GM10847 (cell line): ENCODE measurements around the gene DCP2.

Experiments
- POLR2A ChIP-seq: IDR thresholded peaks from 2 replicates; pipeline ENCODE4 v1.6.1; 2011; ENCODE audit not compliant: insufficient read length; ENCODE audit errors: extremely low read depth

Gene DCP2

GRCh38 chr5:113044776-113045465 lies 68.3 kb downstream of the DCP2 start:
- TF ChIP-seq POLR2A = no peak

DNA sequence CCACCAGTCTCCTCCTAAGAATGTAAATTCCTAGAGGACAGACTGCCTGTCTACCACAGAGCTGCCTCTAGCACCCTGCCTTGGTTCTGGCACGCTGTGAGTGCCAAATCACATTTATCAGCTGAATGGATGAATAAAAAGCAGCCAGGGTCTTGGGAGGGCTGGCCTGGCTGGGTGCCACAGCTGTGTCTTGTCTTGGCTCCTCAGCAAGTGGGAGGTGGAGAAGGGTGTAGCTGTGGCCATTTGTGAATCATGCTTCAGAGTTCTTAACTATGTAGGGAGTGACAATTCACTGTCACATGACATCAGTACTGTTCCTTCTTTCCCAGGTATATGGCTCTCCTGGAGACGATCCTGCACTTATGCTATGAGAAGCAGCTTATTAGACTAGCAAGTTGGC lies 70.6 kb downstream of the DCP2 start:
- no peak for TF ChIP-seq POLR2A

DNA sequence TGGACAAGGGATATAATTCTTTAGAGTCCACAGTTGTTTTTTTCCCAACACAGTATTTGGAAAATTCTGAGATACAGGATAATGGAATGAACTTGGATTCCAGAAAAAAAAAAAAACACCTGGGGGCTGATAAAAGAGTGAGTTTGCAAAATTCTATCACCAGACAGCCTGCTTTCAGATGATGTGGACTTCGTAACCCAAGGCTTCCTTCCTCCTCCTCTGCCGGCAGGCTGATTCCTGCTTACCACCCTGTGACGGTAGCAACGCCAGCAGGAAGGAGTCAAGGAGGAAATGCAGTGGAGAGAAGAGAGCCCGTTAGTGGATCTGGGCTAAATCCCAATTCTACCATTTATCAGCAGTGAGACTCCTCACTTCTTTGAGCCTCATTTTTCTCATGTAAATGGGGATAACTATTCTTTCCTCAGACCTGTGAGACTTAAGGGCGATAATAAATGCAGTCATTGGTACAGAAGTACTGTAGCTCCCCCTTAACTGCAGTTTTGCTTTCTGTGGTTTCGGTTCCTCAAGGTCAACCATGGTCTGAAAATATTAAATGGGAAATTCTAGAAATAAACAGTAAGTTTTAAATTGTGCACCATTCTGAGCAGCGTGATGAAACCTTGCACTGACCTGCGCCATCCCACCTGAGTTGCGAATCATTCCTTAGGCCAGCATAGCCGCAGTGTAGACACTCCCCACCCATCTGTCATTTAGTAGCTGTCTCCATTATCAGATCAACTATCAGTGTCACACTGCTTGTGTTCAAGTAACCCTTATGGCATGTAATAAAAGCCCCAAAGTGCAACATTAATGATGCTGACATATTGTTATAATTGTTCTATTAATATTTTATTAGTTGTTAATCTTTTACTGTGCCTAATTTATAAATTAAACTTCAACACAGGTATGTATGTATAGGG lies 71.4 kb downstream of the DCP2 start:
- no peak for TF ChIP-seq POLR2A

- TF ChIP-seq POLR2A = no peak
Observed at GRCh38 chr5:113048931-113049330, 72.3 kb downstream of the DCP2 start.

- no peak for TF ChIP-seq POLR2A
Observed at GRCh38 chr5:113050721-113051382, 74.3 kb downstream of the DCP2 start.

DNA sequence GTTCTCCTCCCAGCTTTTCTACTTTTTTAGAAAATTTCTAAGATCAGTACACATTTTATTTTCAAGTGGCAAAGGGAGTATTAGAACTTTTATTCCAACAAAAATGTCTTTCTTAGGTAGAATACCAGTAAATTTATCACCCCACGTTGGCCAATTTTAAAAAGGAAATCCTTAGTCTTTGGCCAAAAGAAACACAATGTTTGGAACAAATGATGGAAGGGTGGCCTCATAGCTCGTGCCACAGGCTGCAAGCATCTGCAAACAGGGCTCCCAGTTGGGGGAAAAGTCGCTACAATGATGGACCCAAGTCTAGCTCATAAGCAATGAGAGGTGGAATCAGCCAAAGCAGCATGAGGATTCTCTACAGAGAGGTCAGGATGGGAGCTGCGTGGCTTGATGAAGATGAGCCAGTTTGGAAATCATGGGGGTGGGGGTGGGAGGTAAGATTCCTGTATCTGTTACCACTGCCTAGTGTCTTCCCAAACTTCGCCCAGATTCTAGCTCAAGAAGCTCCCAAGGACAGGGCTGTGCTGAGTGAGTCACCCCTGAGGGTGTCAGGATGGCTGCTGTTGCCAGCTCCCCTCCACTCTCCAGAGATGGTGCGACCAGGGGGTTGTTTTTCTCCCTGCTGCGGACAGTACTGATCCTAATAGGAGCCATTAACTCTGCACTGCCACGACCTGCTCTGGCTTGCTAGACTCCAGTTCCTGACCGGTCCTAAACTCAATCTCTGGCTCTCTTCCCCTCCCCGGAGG lies 75.6 kb downstream of the DCP2 start:
- TF ChIP-seq POLR2A = no peak

DNA sequence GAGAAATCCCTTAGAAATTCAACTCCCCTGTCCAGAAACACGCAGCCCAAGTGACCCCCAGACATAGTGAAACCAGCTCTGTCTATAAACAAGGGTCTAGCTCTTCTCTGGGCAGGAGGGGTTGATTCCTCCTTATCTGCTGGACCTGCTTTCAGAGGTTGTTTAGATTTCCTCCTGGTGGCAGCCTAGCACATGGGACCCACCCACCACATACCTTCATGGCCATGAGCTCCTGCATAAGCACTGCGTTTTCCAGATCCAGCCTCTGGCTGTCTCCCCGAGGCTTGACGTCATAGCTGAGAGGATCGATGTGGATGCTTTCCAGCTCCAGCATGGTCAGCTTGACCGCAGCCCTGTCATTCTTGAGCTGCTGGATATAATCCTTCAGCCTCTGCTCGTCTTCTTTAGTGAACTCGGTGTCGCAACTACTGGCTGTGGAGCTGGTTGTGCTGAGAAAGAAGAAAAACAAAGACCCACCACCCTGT lies 77.0 kb downstream of the DCP2 start:
- TF ChIP-seq POLR2A = no peak

GRCh38 chr5:113054899-113055298 lies 78.3 kb downstream of the DCP2 start:
- no peak for TF ChIP-seq POLR2A

DNA sequence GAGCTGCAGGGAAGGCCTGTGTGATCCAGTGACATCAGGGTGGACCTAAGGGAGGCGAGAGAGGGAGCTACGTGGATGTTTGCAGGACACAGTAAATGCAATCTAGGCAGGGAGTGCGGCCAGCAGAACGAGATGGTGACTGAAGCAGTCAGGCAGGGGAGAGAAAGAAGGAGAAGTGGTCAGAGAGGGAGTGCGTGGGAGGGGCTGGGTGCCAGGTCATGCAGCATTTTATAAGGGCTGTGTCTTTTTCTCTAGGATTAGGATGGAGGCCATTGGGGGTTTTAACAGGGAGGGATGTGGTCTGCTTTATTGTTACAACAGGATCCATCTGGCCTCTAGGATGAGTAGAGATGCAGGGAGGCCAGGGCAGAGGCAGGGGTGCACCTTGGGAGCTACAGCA lies 80.4 kb downstream of the DCP2 start:
- TF ChIP-seq POLR2A = no peak

DNA sequence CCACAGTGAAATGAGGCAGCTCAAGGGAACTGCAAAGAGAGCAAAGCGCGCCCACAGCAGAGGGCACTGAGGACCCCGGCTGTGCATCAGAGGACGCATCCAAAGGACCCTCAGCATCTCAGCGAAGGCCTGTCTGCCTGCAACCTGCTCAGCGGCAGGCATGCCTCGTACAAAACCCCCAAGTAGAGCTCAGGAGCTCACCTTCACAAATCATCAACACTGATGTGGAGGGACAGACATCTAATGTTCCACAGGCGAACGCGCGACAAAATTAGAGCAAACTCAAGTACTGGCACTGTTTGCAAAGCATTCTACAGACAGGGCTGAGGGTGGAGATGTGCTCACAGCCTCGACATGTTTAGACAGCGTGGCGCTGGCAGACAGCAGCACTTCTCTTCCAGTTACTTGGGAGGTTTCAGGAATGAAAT lies 81.0 kb downstream of the DCP2 start:
- TF ChIP-seq POLR2A = no peak

GRCh38 chr5:113058269-113058668 lies 81.7 kb downstream of the DCP2 start:
- no peak for TF ChIP-seq POLR2A

DNA sequence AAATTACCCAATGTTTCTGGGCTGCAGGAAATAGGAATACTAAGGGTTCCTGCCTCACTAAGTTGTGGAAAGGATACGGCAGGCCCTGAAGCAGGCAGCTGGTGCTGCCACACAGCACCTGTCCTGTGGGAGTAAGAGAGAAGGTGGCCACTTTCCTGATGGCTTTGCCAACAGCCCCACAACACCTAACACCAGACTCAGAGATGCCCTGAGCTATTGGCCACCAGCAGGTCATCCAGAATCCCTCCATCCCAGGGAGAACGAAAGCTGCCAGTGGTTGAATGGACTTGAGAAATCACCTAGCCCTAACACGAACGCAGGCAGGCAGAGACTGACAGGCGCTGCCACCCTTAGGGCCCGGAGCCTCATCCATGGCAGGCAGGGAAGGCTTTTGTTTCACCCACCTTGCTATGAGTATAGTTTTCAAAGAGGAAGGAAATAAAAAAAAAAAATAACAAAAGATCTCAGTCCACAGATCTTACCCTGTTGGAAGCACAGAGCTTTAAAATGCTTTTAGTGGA lies 82.2 kb downstream of the DCP2 start:
- TF ChIP-seq POLR2A = no peak

DNA sequence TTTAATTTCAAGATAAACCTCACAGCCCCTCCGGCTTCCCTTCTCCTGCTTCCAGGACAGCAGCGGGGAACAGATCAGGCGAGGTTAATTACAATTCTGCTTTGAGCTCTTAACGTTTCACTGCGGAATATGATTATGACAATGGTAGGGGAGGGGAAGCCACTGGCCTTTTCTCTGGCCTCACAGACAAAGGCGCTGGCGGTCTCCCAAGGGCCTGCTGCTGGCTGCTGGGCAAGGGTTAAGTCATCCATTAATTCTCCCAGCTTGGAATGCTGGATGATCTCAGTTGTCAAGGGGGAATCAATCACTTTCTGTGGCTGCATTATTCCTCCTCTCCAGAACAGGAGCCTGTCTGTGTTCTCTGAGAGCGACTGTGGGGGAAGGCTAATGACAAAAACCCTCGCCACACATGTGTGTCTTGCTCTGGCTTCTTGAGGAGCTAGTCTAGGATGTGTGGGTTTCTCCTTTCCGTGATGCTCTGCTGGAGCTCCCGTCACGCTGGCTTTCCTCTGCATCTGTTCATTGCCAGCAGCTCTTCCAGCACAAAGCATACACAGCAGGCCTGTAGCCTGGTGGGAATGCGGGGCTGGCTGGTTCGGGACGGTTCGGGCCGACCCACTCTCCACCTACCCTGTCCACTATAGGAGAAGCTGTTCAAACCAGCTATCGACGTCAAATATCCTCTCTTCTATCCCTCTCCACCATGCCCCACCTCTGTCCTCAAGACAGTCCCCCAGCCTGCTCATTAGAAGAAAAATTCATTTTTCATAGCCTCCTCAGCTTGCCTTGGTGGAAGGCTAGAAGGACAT lies 82.8 kb downstream of the DCP2 start:
- TF ChIP-seq POLR2A = no peak

DNA sequence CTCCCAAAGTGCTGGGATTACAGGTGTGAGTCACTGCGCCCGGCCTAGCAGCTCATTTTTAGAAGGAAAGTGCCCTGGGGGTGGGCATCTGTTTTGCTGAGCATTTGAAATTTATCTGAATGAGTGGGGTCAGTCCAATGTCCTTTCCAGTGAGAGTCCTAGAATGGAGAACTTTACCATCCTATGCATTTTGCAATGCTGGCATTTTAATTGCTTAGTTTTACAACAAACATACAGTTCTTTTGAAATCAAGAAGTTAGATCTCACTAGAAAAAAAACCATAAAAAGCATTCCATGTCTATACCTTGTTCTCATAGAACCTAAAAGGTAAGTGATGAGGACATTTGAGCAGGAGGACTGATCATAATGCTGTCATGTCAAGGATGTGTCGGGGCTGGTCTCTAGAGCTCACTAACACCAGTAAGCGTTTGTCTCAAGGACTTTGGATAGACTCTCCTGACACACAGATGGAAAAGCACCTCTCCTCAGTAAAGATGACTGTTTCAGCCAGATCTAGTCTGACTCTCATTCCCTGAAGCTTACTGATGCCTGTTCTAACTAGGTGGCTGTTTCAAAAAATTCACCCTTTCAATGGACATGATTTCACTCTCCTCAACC lies 83.9 kb downstream of the DCP2 start:
- TF ChIP-seq POLR2A = no peak
